Fibroblast of mammary gland (primary cell): ENCODE data around the gene RASD1.
A peak's percentile ranks its signal among the peaks of the same experiment; 100 is the strongest.

Experiments used
- DNase-seq: peaks from one replicate; pipeline ENCODE4 v3.0.0-alpha.2; 2010; ENCODE audit warnings: low read depth
- H3K4me3 ChIP-seq: 2 replicates; pipeline ENCODE4 v1.5.1; 2011; ENCODE audit warnings: low read depth, mild to moderate bottlenecking, low read length, moderate library complexity; ENCODE audit not compliant: control insufficient read depth
- TF ChIP-seq, protein P1 (sequence below): conservative IDR thresholded peaks from 2 replicates; pipeline ENCODE4 v1.5.1; 2011; ENCODE audit warnings: low read depth, low read length, inconsistent platforms; ENCODE audit not compliant: control insufficient read depth, insufficient read depth

RASD1 gene

GRCh38 chr17:17484451-17484899, 11.7 kb downstream of the RASD1 start:
- DNase-seq: peak; percentile 50
- TF ChIP-seq, protein P1, sequence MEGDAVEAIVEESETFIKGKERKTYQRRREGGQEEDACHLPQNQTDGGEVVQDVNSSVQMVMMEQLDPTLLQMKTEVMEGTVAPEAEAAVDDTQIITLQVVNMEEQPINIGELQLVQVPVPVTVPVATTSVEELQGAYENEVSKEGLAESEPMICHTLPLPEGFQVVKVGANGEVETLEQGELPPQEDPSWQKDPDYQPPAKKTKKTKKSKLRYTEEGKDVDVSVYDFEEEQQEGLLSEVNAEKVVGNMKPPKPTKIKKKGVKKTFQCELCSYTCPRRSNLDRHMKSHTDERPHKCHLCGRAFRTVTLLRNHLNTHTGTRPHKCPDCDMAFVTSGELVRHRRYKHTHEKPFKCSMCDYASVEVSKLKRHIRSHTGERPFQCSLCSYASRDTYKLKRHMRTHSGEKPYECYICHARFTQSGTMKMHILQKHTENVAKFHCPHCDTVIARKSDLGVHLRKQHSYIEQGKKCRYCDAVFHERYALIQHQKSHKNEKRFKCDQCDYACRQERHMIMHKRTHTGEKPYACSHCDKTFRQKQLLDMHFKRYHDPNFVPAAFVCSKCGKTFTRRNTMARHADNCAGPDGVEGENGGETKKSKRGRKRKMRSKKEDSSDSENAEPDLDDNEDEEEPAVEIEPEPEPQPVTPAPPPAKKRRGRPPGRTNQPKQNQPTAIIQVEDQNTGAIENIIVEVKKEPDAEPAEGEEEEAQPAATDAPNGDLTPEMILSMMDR: no peak
- no peak overlapping the region for H3K4me3 ChIP-seq

GRCh38 chr17:17481860-17482259, 14.3 kb downstream of the RASD1 start:
- TF ChIP-seq, protein P1: no peak
- DNase-seq: no peak
- H3K4me3 ChIP-seq: no peak overlapping the region

DNA sequence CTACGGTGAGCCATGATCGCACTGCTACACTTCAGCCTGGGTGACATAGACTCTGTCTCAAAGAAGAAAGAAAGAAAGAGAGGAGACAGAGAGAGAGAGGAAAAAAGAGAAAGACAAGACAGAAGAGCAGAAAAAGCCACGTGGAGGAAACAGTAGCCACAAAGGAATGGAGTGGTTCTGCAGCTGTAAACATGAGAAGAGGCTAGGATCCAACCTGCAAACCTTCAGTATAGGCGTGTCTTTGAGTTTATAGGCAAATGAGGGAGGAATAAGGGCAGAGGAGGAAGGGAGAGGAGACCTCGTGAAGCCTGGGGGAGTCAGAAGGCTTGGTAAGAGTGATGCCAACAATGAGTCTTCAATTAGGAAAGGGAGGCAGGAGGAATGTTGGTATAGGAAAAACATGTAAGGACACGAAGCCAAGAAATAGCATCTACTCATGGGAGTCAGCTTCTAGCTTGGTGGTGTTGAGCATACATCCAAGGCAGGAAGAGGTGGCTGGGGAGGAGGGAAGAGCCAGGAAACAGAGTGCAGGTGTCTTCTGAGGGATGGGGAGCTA, 15.5 kb downstream of the RASD1 start:
- no peak for DNase-seq
- H3K4me3 ChIP-seq: no peak overlapping the region

GRCh38 chr17:17479209-17479608, 17.0 kb downstream of the RASD1 start:
- no peak overlapping the region for H3K4me3 ChIP-seq
- peak; percentile 21 for DNase-seq
- TF ChIP-seq, protein P1: no peak

More for the DNA sequence above, 15.5 kb downstream of the RASD1 start:
- TF ChIP-seq, protein P1: no peak

GRCh38 chr17:17476865-17477467, 19.2 kb downstream of the RASD1 start, which contains the start of gene MED9:
Gene MED9, plus strand, starts transcription at chr17:17477000. Its CDS starts 42 bp downstream, at chr17:17477042.
- peak; percentile 90 for DNase-seq
- TF ChIP-seq, protein P1: no peak
- peak within 1 kb of the TSS; percentile 94 for H3K4me3 ChIP-seq

GRCh38 chr17:17474341-17474740, 21.9 kb downstream of the RASD1 start:
- DNase-seq: peak; percentile 16
- H3K4me3 ChIP-seq: no peak overlapping the region
- TF ChIP-seq, protein P1: no peak
